HG02588 (cell line): Measurements from ENCODE around the gene CPXM1.

Experiments used
- ATAC-seq: cut with Tn5 transposase; IDR thresholded peaks from one replicate; pipeline ENCODE4 v1.9.1; 2021; ENCODE audit warnings: mild to moderate bottlenecking, moderate library complexity; ENCODE audit not compliant: unreplicated experiment

Gene CPXM1

GRCh38 chr20:2804041-2804828 is 3.8 kb upstream of the CPXM1 start:
- no peak for ATAC-seq

- ATAC-seq = peak; percentile 2
Observed at GRCh38 chr20:2801286-2801728, 880 bp upstream of the CPXM1 start.

DNA sequence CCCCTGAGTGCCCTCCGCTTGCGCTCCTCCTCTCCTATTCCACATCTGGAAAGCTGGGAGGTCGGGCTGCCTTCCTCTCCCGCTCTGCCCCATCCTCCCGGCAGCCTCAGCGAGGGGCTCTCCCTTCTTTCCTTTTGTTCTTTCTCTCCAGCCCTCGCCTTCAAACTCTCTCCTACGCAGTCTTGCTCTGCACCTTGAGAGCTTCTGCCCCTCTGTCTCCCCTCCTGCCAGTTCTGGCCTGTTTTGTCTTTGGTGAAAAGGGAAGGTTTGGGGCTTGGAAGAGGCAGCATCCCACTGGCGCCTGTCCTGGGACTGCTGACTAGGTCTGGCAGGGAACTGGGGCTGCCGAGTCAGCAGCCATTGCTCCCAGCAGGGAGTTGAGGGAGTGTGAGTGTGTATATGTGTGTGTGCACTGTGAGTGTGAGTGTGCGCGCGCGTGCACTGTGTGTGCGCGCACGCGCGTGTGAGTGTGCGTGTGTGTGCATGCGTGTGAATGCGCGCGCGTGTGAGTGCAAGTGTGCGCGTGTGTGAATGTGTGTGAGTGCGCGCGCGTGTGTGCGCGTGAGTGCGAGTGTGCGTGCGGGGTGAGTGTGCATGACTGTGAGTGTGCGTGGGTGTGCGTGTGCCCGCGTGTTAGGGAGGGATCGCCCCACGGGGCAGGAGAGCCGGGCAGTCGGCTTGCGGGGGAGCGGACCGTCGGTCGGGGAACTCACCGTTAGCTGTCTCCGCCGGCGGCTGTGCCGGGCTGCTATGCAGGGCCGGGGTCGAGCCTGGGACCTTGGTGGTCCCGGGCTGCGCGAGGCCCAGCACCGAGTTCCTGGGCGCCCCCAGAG is 523 bp downstream of the CPXM1 start:
- peak; percentile 36 for ATAC-seq

DNA sequence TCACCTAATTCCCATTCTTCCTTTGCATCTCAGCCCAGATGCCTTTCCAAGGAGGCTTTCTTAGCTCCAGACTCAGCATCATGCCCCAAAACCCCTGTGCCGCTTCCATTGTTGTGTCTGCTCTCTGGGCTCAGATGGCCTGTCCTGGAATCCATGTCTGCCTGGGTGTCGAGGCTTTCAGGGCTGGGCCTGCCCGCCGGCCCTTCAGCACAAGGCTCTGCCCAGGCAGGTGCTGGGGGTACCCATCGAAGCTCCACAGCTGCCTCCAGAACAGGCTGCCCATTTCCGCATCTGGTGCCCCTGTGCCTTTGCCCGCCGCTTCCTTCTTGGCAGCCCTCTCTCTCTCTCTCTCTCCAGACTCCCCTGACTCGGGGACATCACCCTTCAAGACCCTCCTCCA is 1.2 kb downstream of the CPXM1 start:
- ATAC-seq = no peak

- ATAC-seq = no peak
Observed at GRCh38 chr20:2798814-2799213, 1.6 kb downstream of the CPXM1 start.

- ATAC-seq = no peak
Observed at GRCh38 chr20:2798095-2798805, 2.2 kb downstream of the CPXM1 start.

- no peak for ATAC-seq
Observed at GRCh38 chr20:2797136-2797983, 3.1 kb downstream of the CPXM1 start.

GRCh38 chr20:2796011-2796660 is 4.3 kb downstream of the CPXM1 start:
- ATAC-seq = no peak

DNA sequence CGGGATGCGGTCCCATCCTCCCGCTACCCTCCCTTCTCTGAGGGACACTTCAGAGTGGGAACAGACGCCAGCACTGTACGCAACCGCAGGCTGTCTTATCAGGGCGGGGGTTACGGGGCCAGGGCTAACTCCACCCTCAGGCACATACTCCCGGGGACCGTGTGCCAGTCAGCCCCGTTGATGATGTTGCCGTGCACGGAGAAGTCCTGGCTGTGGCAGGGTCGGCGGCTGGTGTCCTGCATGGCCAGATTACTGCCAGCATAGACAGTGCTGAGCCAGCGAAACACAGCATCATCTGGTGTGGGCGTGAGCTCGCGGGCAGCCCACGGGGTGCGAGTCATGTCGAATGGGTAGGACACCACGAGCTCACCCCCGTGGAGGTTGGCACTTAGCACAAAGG is 5.0 kb downstream of the CPXM1 start:
- no peak for ATAC-seq

DNA sequence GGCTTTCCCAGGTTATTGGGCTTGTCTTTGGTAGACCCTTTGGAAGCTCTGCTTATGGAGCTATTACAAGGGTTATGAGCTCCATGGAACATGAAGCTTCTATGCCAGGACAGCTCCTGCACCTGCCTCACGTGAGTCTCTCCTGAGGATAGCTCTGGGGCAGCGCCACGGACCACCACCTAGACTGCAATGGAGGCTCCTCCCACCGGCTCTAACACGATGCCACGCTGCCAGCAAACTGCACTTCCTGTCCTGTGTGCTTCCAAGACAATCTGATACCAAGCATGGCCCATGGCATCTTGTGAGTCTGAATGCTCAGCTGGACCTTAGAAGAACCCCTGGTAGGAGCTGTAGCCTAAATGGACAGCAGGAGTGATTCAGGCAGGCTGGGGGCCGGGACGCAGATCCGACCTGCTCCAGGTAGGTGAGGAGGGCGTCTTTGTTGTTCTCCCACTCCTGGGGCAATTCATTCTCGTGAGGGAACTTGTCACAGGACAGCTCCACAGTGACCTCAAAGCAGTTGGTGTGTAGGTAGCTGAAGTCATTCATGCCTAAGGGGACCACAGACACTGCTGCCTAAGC is 5.5 kb downstream of the CPXM1 start:
- ATAC-seq = no peak

DNA sequence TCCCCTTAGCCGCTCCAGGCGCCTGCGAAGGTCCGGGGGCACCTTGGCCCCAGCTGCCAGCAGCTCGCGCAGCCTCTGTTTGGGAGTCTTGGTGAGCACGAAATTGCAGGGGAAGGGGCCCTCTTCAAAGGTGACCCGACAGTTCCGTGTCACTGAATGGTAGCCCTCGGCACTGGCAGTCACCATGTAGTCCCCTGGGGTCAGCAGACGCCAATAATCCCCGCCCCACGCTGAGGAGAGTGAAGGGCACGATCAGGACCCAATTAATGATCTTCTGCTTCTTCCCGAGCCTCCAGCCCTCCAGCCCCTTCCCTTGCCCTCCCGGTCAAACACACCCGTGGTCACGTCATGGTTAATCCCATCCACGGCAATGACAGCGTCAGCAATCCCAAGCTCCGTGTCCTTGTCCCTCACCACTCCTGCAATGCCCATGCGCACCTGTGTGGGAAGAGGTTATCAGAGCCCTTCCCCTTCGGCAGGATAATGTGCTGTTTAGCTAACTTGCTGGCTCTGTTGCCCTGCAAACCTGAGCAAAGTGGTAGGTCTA is 6.2 kb downstream of the CPXM1 start:
- ATAC-seq = no peak

DNA sequence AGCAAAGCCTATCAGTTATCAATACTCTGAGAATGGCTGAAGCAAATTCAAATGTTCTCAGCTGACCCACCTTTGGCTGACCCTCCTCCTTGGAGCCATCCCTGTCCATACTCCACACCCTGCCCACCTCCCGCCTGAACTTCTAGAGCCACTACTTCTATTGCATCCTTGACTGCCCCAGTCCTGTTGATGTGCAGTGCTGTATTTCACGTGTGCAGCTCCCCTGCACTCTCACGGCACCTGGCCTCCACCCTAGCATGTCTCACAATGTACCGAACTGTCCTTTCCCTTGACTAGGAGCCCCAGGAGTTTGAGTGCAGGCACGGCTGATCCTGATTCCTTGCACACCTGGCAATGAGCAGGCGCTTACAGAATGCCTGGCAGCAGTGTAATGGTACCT is 7.0 kb downstream of the CPXM1 start:
- ATAC-seq = no peak

GRCh38 chr20:2783908-2784566 is 16.4 kb downstream of the CPXM1 start:
- ATAC-seq = no peak

GRCh38 chr20:2780948-2781347 is 19.5 kb downstream of the CPXM1 start:
- ATAC-seq = no peak

DNA sequence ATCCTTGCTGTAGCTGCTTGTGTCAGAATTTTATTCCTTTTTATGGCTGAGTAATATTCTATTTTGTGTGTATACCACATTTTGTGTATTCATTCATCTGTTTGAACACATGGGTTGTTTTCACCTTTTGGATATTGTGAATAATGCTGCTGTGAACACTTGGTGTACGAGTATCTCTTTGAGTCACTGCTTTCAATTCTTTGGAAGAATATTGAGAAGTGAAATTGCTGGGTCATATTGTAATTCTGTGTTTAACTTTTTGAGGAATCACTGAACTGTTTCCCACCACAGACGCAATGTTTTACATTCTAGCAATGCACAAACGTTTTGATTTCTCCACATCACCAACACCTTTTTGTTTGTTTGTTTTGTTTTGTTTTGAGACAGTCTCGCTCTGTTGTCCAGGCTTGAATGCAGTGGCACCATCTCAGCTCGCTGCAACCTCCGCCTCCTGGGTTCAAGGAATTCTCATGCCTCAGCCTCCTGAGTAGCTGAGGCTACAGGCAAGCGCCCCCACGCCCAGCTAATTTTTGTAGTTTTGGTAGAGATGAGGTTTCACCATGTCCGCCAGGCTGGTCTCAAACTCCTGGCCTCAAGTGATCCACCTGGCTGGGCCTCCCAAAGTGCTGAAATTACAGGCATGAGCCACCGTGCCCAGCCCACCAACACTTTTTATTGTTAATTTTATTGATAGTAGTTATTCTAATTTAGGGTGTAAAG is 21.7 kb downstream of the CPXM1 start:
- ATAC-seq = no peak

DNA sequence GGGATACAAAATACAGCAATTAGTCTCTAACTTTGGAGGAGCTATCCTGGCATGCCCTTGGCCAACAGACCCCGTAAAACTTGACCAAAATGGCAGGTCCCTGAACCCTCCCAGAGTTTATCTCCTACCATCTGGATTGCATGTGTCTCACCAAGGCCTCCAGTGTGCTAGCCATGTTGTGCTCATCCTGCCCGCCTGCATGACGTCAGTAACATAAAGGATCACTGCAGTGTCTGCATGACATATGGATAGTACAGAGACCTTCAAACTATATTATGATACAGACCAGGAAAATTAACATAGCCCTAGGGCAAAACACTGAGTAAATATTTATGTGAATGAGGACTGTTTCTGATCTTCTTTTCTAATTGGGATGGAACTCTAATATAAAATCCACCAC is 25.3 kb downstream of the CPXM1 start:
- ATAC-seq = no peak

GRCh38 chr20:2773812-2774211 is 26.6 kb downstream of the CPXM1 start:
- ATAC-seq = no peak

DNA sequence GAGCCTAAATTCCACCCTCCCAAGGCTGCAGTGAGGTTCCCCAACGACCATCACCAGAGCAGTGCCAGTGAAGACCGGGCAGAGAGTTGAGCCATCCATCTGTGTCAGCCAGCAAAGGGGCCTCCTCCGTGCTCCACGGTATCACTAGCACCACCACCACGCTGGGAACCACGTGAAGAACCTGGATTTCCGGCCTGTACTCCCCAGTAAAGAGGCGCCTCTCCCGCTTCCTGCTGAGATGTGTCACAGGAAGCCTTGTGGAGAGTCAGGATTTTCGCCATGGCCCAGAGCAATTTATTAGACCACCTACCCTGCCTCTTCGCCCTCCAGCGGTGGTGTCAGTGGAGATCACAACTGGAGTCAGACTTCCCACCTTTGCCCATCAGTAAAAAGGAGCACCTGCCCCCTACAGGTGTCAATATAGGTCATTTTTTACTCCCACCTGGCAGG is 28.8 kb downstream of the CPXM1 start:
- ATAC-seq = no peak
